Measurements from ENCODE around the gene RAB33A. TPM values are rescaled to one million over a fixed set of nuclear protein-coding genes. Genes with fewer than 3 reads are reported as not detected.

The RAB33A gene
- total and polyA plus RNA-seq, 2 donors (not counting 1 experiment from before 2014, with no cell fraction given) = 2.8 to 18.3 TPM

GRCh38 chrX:130165181-130165702, 6.5 kb upstream of the RAB33A start:
- H4K20me1 ChIP-seq (ENCODE audit: control insufficient read depth, extremely low read depth, insufficient read depth, low read length) = no peaks in the 10 kb centered on the region
- H3K9me3 ChIP-seq (ENCODE audit: control insufficient read depth, insufficient read depth, low read depth, low read length) = no peaks in the 10 kb centered on the region
- H3K9ac ChIP-seq (ENCODE audit: insufficient read depth, low read length) = peak overlapping the region; percentile 70
- H3K79me2 ChIP-seq (ENCODE audit: control insufficient read depth, insufficient read depth, low read length) = peaks cover 11% of the 10 kb centered on the region
- no peaks in the 10 kb centered on the region for H3K27me3 ChIP-seq (ENCODE audit: control insufficient read depth, insufficient read depth, low read length)
- peak overlapping the region; percentile 89 for H3K27ac ChIP-seq (ENCODE audit: insufficient read depth, low read length)
- peak overlapping the region; percentile 73 for H2AFZ ChIP-seq (ENCODE audit: low read length)
- H3K36me3 ChIP-seq (ENCODE audit: control insufficient read depth, insufficient read depth, low read length) = no peaks in the 10 kb centered on the region
- TF ChIP-seq EZH2 (IDR thresholded peaks at IDR 0.05; ENCODE audit: low read length, missing control alignments) = no peak
- no peak for TF ChIP-seq CTCF (conservative IDR thresholded peaks at IDR 0.05 in 1 of 2, IDR thresholded peaks at IDR 0.05 in 1 of 2; ENCODE audit: low read depth in 1 of 2, low read length in 2 of 2)
- DNase-seq (ENCODE audit: low read depth in 2 of 2) = peak; percentile 9 to 54
- peak overlapping the region; percentile 87 for H3K4me2 ChIP-seq (ENCODE audit: extremely low read depth, insufficient read depth, low read length)
- H3K4me1 ChIP-seq (ENCODE audit: control insufficient read depth, extremely low read depth, insufficient read depth, low read length) = no peaks in the 10 kb centered on the region
- H3K4me3 ChIP-seq (replicated peaks in 1 of 4; ENCODE audit: control extremely low read depth in 1 of 4, insufficient read depth in 1 of 4, low read depth in 3 of 4, low read length in 4 of 4) = peak overlapping the region; percentile 67 to 95 (median 74)

DNA sequence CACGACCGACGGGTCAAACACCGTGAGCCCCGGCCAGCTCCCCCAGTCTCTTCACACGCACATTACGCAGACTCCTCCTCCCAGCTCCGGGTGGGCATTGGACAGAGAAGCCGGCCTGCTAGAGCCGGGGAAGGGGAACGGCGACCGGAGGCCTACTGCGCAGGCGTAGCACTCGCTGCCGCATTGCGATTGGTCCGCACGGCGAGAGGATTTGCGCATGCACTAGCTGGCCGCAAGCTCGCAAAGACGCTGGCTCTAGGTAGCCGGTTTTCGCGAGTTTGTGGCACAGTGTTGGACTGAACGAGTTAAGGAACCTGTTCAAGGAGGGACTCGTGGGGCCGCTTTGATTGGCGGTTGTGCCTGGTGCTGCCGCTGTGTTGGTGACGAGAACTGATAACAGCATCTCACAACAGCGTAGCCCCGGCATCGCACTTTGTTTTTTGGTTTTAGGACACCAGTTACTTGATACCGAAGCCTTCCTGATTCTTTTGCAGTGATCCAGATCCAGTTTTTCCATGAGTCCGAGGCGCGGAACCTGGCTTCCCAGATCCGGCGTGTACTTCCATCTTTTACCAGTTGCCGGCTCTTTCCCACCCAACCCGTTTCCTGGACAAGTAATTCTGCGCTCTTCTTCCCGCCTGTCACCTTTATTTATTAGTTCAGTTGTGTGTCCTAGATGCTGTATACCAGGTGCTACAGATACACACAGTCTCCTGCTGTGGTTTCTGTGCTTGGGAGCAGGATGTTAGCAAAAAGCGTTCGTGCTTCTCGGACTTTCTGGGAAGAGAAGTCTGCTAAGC, 5.9 kb upstream of the RAB33A start, which contains the start of gene AIFM1:
AIFM1 (minus strand) TSS at position 139 of the 800 bp plus-strand sequence. CDS start 185 bp downstream, outside the sequence.
- Histone ChIP-seq H3K4me2 (ENCODE audit: extremely low read depth, insufficient read depth, low read length) (peak within 1 kb of the TSS; percentile 87), H4K20me1 (ENCODE audit: control insufficient read depth, extremely low read depth, insufficient read depth, low read length) (no peaks in the 10 kb centered on the region), H2AFZ (ENCODE audit: low read length) (peak within 1 kb of the TSS; percentile 84), H3K36me3 (ENCODE audit: control insufficient read depth, insufficient read depth, low read length) (no peaks in the 10 kb centered on the region), H3K27me3 (ENCODE audit: control insufficient read depth, insufficient read depth, low read length) (no peaks in the 10 kb centered on the region), H3K4me3 (replicated peaks in 1 of 4; ENCODE audit: control extremely low read depth in 1 of 4, insufficient read depth in 1 of 4, low read depth in 3 of 4, low read length in 4 of 4) (peak within 1 kb of the TSS; percentile 67 to 95 (median 74)), H3K9ac (ENCODE audit: insufficient read depth, low read length) (peak within 1 kb of the TSS; percentile 70), H3K9me3 (ENCODE audit: control insufficient read depth, insufficient read depth, low read depth, low read length) (no peaks in the 10 kb centered on the region), H3K27ac (ENCODE audit: insufficient read depth, low read length) (peak within 1 kb of the TSS; percentile 89), H3K79me2 (ENCODE audit: control insufficient read depth, insufficient read depth, low read length) (peaks cover 11% of the 10 kb centered on the region), H3K4me1 (ENCODE audit: control insufficient read depth, extremely low read depth, insufficient read depth, low read length) (no peaks in the 10 kb centered on the region)
- peak; percentile 95 to 98 for DNase-seq (ENCODE audit: low read depth in 2 of 2)
- no peak for TF ChIP-seq CTCF (conservative IDR thresholded peaks at IDR 0.05 in 1 of 2, IDR thresholded peaks at IDR 0.05 in 1 of 2; ENCODE audit: low read depth in 1 of 2, low read length in 2 of 2)
- TF ChIP-seq EZH2 (IDR thresholded peaks at IDR 0.05; ENCODE audit: low read length, missing control alignments) = no peak

GRCh38 chrX:130166503-130166777, 5.3 kb upstream of the RAB33A start:
- Histone ChIP-seq H3K9ac (ENCODE audit: insufficient read depth, low read length) (peak overlapping the region; percentile 51), H4K20me1 (ENCODE audit: control insufficient read depth, extremely low read depth, insufficient read depth, low read length) (no peaks in the 10 kb centered on the region), H3K36me3 (ENCODE audit: control insufficient read depth, insufficient read depth, low read length) (no peaks in the 10 kb centered on the region), H3K79me2 (ENCODE audit: control insufficient read depth, insufficient read depth, low read length) (peaks cover 11% of the 10 kb centered on the region), H3K27ac (ENCODE audit: insufficient read depth, low read length) (peak overlapping the region; percentile 89), H3K4me2 (ENCODE audit: extremely low read depth, insufficient read depth, low read length) (peak overlapping the region; percentile 62), H3K9me3 (ENCODE audit: control insufficient read depth, insufficient read depth, low read depth, low read length) (no peaks in the 10 kb centered on the region), H2AFZ (ENCODE audit: low read length) (peak overlapping the region; percentile 73), H3K4me1 (ENCODE audit: control insufficient read depth, extremely low read depth, insufficient read depth, low read length) (no peaks in the 10 kb centered on the region), H3K4me3 (replicated peaks in 1 of 4; ENCODE audit: control extremely low read depth in 1 of 4, insufficient read depth in 1 of 4, low read depth in 3 of 4, low read length in 4 of 4) (peak overlapping the region; percentile 67 to 95 (median 74)), H3K27me3 (ENCODE audit: control insufficient read depth, insufficient read depth, low read length) (no peaks in the 10 kb centered on the region)
- no peak for DNase-seq (ENCODE audit: low read depth in 2 of 2)
- TF ChIP-seq CTCF (conservative IDR thresholded peaks at IDR 0.05 in 1 of 2, IDR thresholded peaks at IDR 0.05 in 1 of 2; ENCODE audit: low read depth in 1 of 2, low read length in 2 of 2) (no peak), EZH2 (IDR thresholded peaks at IDR 0.05; ENCODE audit: low read length, missing control alignments) (no peak)

All from fibroblast of lung (primary cell).